ENCODE results near the gene PPP3CB.

GRCh38 chr10:73501651-73502050 lies 5.8 kb upstream of the PPP3CB start:
- TF ChIP-seq CTCF (IDR thresholded peaks at IDR 0.05) (no peak), POLR2A (IDR thresholded peaks at IDR 0.05) (no peak)
